H1 (cell line): ENCODE data around the gene TBC1D22A. TPM values are rescaled to one million over a fixed set of nuclear protein-coding genes. Genes with fewer than 3 reads are reported as not detected.

Experiments
- CTCF ChIA-PET: fragments of 300-600 bp; sonication (Branson Sonifier 250); formaldehyde crosslinking; loops from one replicate; lab custom pipeline; 2021; ENCODE audit not compliant: partially characterized antibody; lab: Charles Lee
- POLR2A ChIA-PET: fragments of 300-600 bp; sonication (Branson Sonifier 250); formaldehyde crosslinking; loops from one replicate; lab custom pipeline; 2021; ENCODE audit warnings: inconsistent platforms; ENCODE audit not compliant: partially characterized antibody; lab: Charles Lee
- DNase-seq, 2 experiments: peaks; one replicate each; pipeline versions ENCODE4 v3.0.0 to v3.0.0-alpha.2; 2010 to 2022; ENCODE audit warnings: low spot score in 2 of 2, low read depth in 1 of 2, mixed read lengths in 1 of 2
- FAIRE-seq: peaks from 2 replicates; lab custom pipeline; 2011; peaks lifted over from hg19 to GRCh38; lab: Jason Lieb, UNC
- H2AFZ ChIP-seq: 2 replicates; pipeline ENCODE4 v1.8.1; 2012; ENCODE audit warnings: low read length, inconsistent platforms
- H2AK5ac ChIP-seq: 2 replicates; pipeline ENCODE4 v1.6.1; 2013; ENCODE audit warnings: low read depth, low read length
- H2BK120ac ChIP-seq: replicated peaks from 2 replicates; pipeline ENCODE3; 2013; ENCODE audit warnings: low read depth, low read length, inconsistent platforms
- H2BK12ac ChIP-seq: 2 replicates; pipeline ENCODE4 v1.6.1; 2013; ENCODE audit warnings: low read depth, low read length
- H2BK15ac ChIP-seq: 2 replicates; pipeline ENCODE4 v1.6.1; 2013; ENCODE audit warnings: low read length
- H2BK20ac ChIP-seq: 2 replicates; pipeline ENCODE4 v1.6.1; 2013; ENCODE audit warnings: low read length
- H2BK5ac ChIP-seq: 2 replicates; pipeline ENCODE4 v1.6.1; 2013; ENCODE audit warnings: low read depth, low read length
- H3K14ac ChIP-seq: 2 replicates; pipeline ENCODE4 v1.6.1; 2013; ENCODE audit warnings: inconsistent platforms; ENCODE audit not compliant: insufficient read length
- H3K18ac ChIP-seq: 2 replicates; pipeline ENCODE4 v1.6.1; 2013; ENCODE audit warnings: low read length; ENCODE audit errors: extremely low read depth
- H3K23ac ChIP-seq: 2 replicates; pipeline ENCODE4 v1.6.1; 2013; ENCODE audit warnings: inconsistent platforms; ENCODE audit not compliant: insufficient read length
- H3K23me2 ChIP-seq: 2 replicates; pipeline ENCODE4 v1.6.1; 2013; ENCODE audit warnings: low read depth, low read length
- H3K27ac ChIP-seq: 2 replicates; pipeline ENCODE4 v1.6.1; 2011; ENCODE audit warnings: low read depth, low read length, inconsistent platforms
- H3K27me3 ChIP-seq, 4 experiments: replicated peaks in 1 of 4; 1 replicate in 1 of 4; 2 replicates in 3 of 4; pipeline versions ENCODE4 v1.6.1 to v1.8.1; 2011 to 2013; ENCODE audit warnings: low read length in 3 of 4, mild to moderate bottlenecking in 3 of 4, inconsistent platforms in 2 of 4, mixed read lengths in 2 of 4, moderate library complexity in 1 of 4; ENCODE audit not compliant: control insufficient read depth in 3 of 4, insufficient read depth in 3 of 4; ENCODE audit errors: extremely low read depth in 1 of 4
- H3K36me3 ChIP-seq, 4 experiments: 2 replicates each; pipeline versions ENCODE4 v1.6.1 to v1.8.1; 2011 to 2013; ENCODE audit warnings: mild to moderate bottlenecking in 4 of 4, low read length in 3 of 4, moderate library complexity in 2 of 4, control low read depth in 1 of 4, inconsistent platforms in 1 of 4; ENCODE audit not compliant: insufficient read depth in 4 of 4, control insufficient read depth in 2 of 4
- H3K4ac ChIP-seq: replicated peaks from 2 replicates; pipeline ENCODE3; 2013; ENCODE audit warnings: low read length, low read depth, mixed read lengths, inconsistent platforms; ENCODE audit not compliant: insufficient read length
- H3K4me1 ChIP-seq, 4 experiments: replicated peaks in 1 of 4; 1 replicate in 1 of 4; 2 replicates in 3 of 4; pipeline versions ENCODE4 v1.6.1 to v1.8.1; 2011 to 2013; ENCODE audit warnings: low read length in 3 of 4, inconsistent platforms in 2 of 4, mixed read lengths in 1 of 4; ENCODE audit not compliant: insufficient read depth in 4 of 4, control insufficient read depth in 3 of 4
- H3K4me2 ChIP-seq, 2 experiments: 2 replicates each; pipeline versions ENCODE4 v1.6.1 to v1.8.1; 2011 to 2013; ENCODE audit warnings: low read depth in 2 of 2, low read length in 2 of 2, control low read depth in 1 of 2, inconsistent platforms in 1 of 2, mild to moderate bottlenecking in 1 of 2; ENCODE audit not compliant: insufficient read depth in 1 of 2
- H3K4me3 ChIP-seq, 4 experiments: fragments of 200-600, 300-600 bp in 1 of 4; sonication (generic), shearing (Covaris generic), sonication (Bioruptor Twin) in 1 of 4; 2 replicates each; pipeline versions ENCODE4 v1.5.1 to v1.8.1; 2011 to 2016; ENCODE audit warnings: low read length in 4 of 4, low read depth in 3 of 4, control low read depth in 2 of 4, inconsistent platforms in 2 of 4, mild to moderate bottlenecking in 2 of 4, mixed read lengths in 1 of 4, moderate library complexity in 1 of 4; ENCODE audit not compliant: insufficient read depth in 2 of 4; ENCODE audit errors: extremely low read depth in 1 of 4
- H3K56ac ChIP-seq: replicated peaks from 2 replicates; pipeline ENCODE3; 2013; ENCODE audit warnings: low read depth, mild to moderate bottlenecking, mixed read lengths, low read length, inconsistent platforms; ENCODE audit not compliant: insufficient read length
- H3K79me1 ChIP-seq: 2 replicates; pipeline ENCODE4 v1.6.1; 2013; ENCODE audit warnings: low read depth, low read length, control low read depth
- H3K79me2 ChIP-seq, 2 experiments: 2 replicates each; pipeline versions ENCODE4 v1.6.1 to v1.8.1; 2012 to 2013; ENCODE audit warnings: low read length in 2 of 2, mild to moderate bottlenecking in 2 of 2, inconsistent platforms in 1 of 2; ENCODE audit not compliant: insufficient read depth in 2 of 2, control insufficient read depth in 1 of 2
- H3K9ac ChIP-seq, 4 experiments: replicated peaks in 1 of 4; 1 replicate in 1 of 4; 2 replicates in 3 of 4; pipeline versions ENCODE4 v1.6.1 to v1.8.1; 2011 to 2013; ENCODE audit warnings: low read depth in 3 of 4, low read length in 3 of 4, control low read depth in 2 of 4, mild to moderate bottlenecking in 2 of 4, moderate library complexity in 2 of 4, inconsistent platforms in 1 of 4; ENCODE audit errors: extremely low read depth in 1 of 4
- H3K9me3 ChIP-seq, 2 experiments: 2 replicates each; pipeline versions ENCODE4 v1.6.1 to v1.8.1; 2012 to 2013; ENCODE audit warnings: mild to moderate bottlenecking in 2 of 2, moderate library complexity in 2 of 2, control low read depth in 1 of 2, inconsistent platforms in 1 of 2, low read depth in 1 of 2, low read length in 1 of 2, mixed read lengths in 1 of 2; ENCODE audit not compliant: insufficient read depth in 2 of 2
- H4K20me1 ChIP-seq, 2 experiments: replicated peaks in 1 of 2; 2 replicates each; pipeline versions ENCODE3 to v1.8.1; 2011 to 2013; ENCODE audit warnings: inconsistent platforms in 2 of 2, low read length in 2 of 2, mild to moderate bottlenecking in 1 of 2; ENCODE audit not compliant: insufficient read depth in 2 of 2, control insufficient read depth in 1 of 2
- H4K5ac ChIP-seq: 2 replicates; pipeline ENCODE4 v1.6.1; 2013; ENCODE audit warnings: low read length, low read depth, mixed read lengths, inconsistent platforms; ENCODE audit not compliant: insufficient read length
- H4K8ac ChIP-seq: 2 replicates; pipeline ENCODE4 v1.8.0; 2013; ENCODE audit warnings: mild to moderate bottlenecking, moderate library complexity, low read length, inconsistent platforms; ENCODE audit not compliant: insufficient read depth; ENCODE audit errors: extremely low read depth
- H4K91ac ChIP-seq: replicated peaks from 2 replicates; pipeline ENCODE3; 2013; ENCODE audit warnings: low read length, mixed read lengths, inconsistent platforms; ENCODE audit not compliant: insufficient read length
- ASH2L ChIP-seq: fragments of 200-600, 300-600 bp; sonication (generic); IDR thresholded peaks from one replicate; pipeline ENCODE4 v1.7.1; 2017; ENCODE audit warnings: low read length
- CHD2 ChIP-seq: IDR thresholded peaks from 2 replicates; pipeline ENCODE4 v1.6.1; 2012; ENCODE audit warnings: low read length, improper control_type of control experiment
- SUZ12 ChIP-seq: fragments of 200-600 bp; sonication (generic); IDR thresholded peaks from 2 replicates; pipeline ENCODE4 v1.6.1; 2012; ENCODE audit warnings: mild to moderate bottlenecking, inconsistent platforms, low read length, moderate library complexity, mixed read lengths
- WGBS, 2 experiments: shearing (Covaris generic) in 1 of 2; methylation state at CpG; one replicate each; pipeline versions ENCODE4 v1.1.6 to v1.1.7; 2013 to 2015; ENCODE audit warnings: low lambda C conversion rate in 2 of 2, mixed read lengths in 2 of 2, inconsistent platforms in 1 of 2, low coverage in 1 of 2, missing lambda C conversion rate in 1 of 2; ENCODE audit not compliant: insufficient replicate concordance in 2 of 2, insufficient coverage in 1 of 2, insufficient read length in 1 of 2; ENCODE audit errors: extremely low coverage in 1 of 2, missing lambda C conversion rate in 1 of 2; 5-methylcytosine and 5-hydroxymethylcytosine counted together
- polyA plus RNA-seq, 7 experiments: library from polyadenylated mRNA; depleted of rRNA in 3 of 7; stranded (reverse) in 5 of 7; unstranded in 2 of 7; fragments of >200 nt in 5 of 7; fragments of 200-250 nt in 2 of 7; gene quantifications; 1 replicate in 5 of 7; 2 replicates in 1 of 7; 4 replicates in 1 of 7; pipeline versions ENCODE4 v1.2.1 to v1.2.3, GENCODE V29; 2011 to 2013; ENCODE audit warnings: missing spikeins in 2 of 7, mixed read lengths in 2 of 7
- total RNA-seq: library from RNA; stranded (reverse); fragmentation: NEBNext Ultra II Directional; extraction: Animal tissue kit (Norgen Biotek cat#: 25700); gene quantifications from 2 replicates; pipeline ENCODE4 v1.2.1, GENCODE V29; 2021

The TBC1D22A gene
- total and polyA plus RNA-seq, 2 of the 8 experiments (the other 6 are each of a cell fraction or from before 2014, with no cell fraction given), result 11.9 to 18.4 TPM

- no peaks in the 10 kb centered on the region for H3K36me3 ChIP-seq
- no peak overlapping the region for H3K27ac ChIP-seq
- peak overlapping the region; percentile 17; the same call in 1 of the 2 replicates for H2AK5ac ChIP-seq
- H3K4me2 ChIP-seq, result peak overlapping the region; percentile 58 to 60
- no peak overlapping the region for H2BK15ac ChIP-seq
- no peak overlapping the region for H3K4ac ChIP-seq
- H3K9me3 ChIP-seq, result no peaks in the 10 kb centered on the region
- H3K23me2 ChIP-seq, result peaks cover 11% of the 10 kb centered on the region; the same call in 1 of the 2 replicates
- no peak for FAIRE-seq
- 0 out of 2 replicates have a peak overlapping the region, but pooled peaks have one; percentile 60 for H2BK12ac ChIP-seq
- H4K8ac ChIP-seq, result 0 out of 2 replicates have a peak overlapping the region, but pooled peaks have one; percentile 68
- TF ChIP-seq ASH2L (peak; percentile 9), CHD2 (no peak), SUZ12 (0 out of 2 replicates have a peak, but pooled peaks have one; percentile 11)
- peak overlapping the region; percentile 61; the same call in 1 of the 2 replicates for H2BK5ac ChIP-seq
- peaks cover 7 to 19% (median 16%) of the 10 kb centered on the region in 4 experiments for H3K4me1 ChIP-seq
- no peak overlapping the region for H4K5ac ChIP-seq
- no peak overlapping the region for H3K23ac ChIP-seq
- H4K91ac ChIP-seq, result no peak overlapping the region
- H3K79me2 ChIP-seq, result peaks cover 0 to 28% of the 10 kb centered on the region in 2 experiments; a peak in 3 of 4 replicates
- ChIA-PET CTCF (no interaction called here), POLR2A (interaction anchor here (3.1 kb wide), 1 partner anchor 23 kb away, joined by 22 read pairs; the partner anchor contains the start of gene TBC1D22A)
- DNase-seq, result peak in 1 of 2 experiments; percentile 67
- H3K18ac ChIP-seq, result 0 out of 2 replicates have a peak overlapping the region, but pooled peaks have one; percentile 7
- H3K14ac ChIP-seq, result no peak overlapping the region
- no peak overlapping the region for H3K56ac ChIP-seq
- 36% methylated on average over 14 of the region's 20 CpGs; no CpG with 5 or more reads in 1 of the 2 experiments for WGBS, 2 experiments
- no peak overlapping the region for H3K9ac ChIP-seq
- no peak overlapping the region for H2AFZ ChIP-seq
- H2BK20ac ChIP-seq, result no peak overlapping the region
- H3K4me3 ChIP-seq, result peak overlapping the region; percentile 47 to 90 (median 68)
- H3K27me3 ChIP-seq, result peaks cover 0 to 3% (median 0%) of the 10 kb centered on the region in 4 experiments; a peak in 1 of 7 replicates
- H3K79me1 ChIP-seq, result peaks cover 5% of the 10 kb centered on the region; the same call in 1 of the 2 replicates
- H2BK120ac ChIP-seq, result no peak overlapping the region
- peaks cover 0 to 22% of the 10 kb centered on the region in 2 experiments for H4K20me1 ChIP-seq
Measured at GRCh38 chr22:46738647-46739093, 23.8 kb upstream of the TBC1D22A start.
